IMR-90 (cell line): ENCODE data around the gene CD44. TPM values are rescaled to one million over a fixed set of nuclear protein-coding genes. Genes with fewer than 3 reads are reported as not detected.

ENCODE experiments used
- ATAC-seq: fragments of 200-7000 bp; cut with Tn5 transposase; 2 replicates; pipeline ENCODE4 v1.9.1; 2020; ENCODE audit warnings: low read depth, mild to moderate bottlenecking, moderate library complexity
- BruUV-seq: library from RNA; stranded (reverse); fragments of 400-500 nt; replicated peaks from 2 replicates; lab custom pipeline; 2021; lab: Mats Ljungman, UMichigan
- CTCF ChIA-PET: fragments of 300-600 bp; formaldehyde crosslinking; extraction: SDS; loops from one replicate; lab custom pipeline; 2021; ENCODE audit warnings: antibody characterized with exemption; lab: Yijun Ruan, JAX
- POLR2A ChIA-PET: fragments of 300-600 bp; sonication (Branson Sonifier 250); formaldehyde crosslinking; loops from one replicate; lab custom pipeline; 2022; ENCODE audit warnings: antibody characterized with exemption; ENCODE audit not compliant: unreplicated experiment; lab: Charles Lee
- DNase-seq: peaks from one replicate; pipeline ENCODE4 v3.0.0; 2013
- H2AFZ ChIP-seq: replicated peaks from 2 replicates; pipeline ENCODE3; 2013; ENCODE audit warnings: low read length, mild to moderate bottlenecking; ENCODE audit not compliant: poor library complexity
- H2AK5ac ChIP-seq: 2 replicates; pipeline ENCODE4 v1.6.1; 2013; ENCODE audit warnings: low read depth, low read length, inconsistent platforms
- H2AK9ac ChIP-seq: replicated peaks from 2 replicates; pipeline ENCODE3; 2013; ENCODE audit warnings: mild to moderate bottlenecking, low read depth, low read length, moderate library complexity; ENCODE audit not compliant: poor library complexity
- H2BK120ac ChIP-seq: 2 replicates; pipeline ENCODE4 v1.6.1; 2013; ENCODE audit warnings: low read depth, low read length, inconsistent platforms
- H2BK15ac ChIP-seq: 3 replicates; pipeline ENCODE4 v1.6.1; 2013; ENCODE audit warnings: low read depth, low read length, inconsistent platforms
- H2BK20ac ChIP-seq: 2 replicates; pipeline ENCODE4 v1.6.1; 2013; ENCODE audit warnings: low read depth, mild to moderate bottlenecking, inconsistent platforms, low read length, moderate library complexity
- H2BK5ac ChIP-seq: 2 replicates; pipeline ENCODE4 v1.6.1; 2013; ENCODE audit warnings: mild to moderate bottlenecking, low read depth, low read length, inconsistent platforms; ENCODE audit not compliant: poor library complexity, severe bottlenecking
- H3K14ac ChIP-seq: replicated peaks from 2 replicates; pipeline ENCODE4 v1.6.1; 2013; ENCODE audit warnings: low read depth, low read length, inconsistent platforms
- H3K18ac ChIP-seq: 2 replicates; pipeline ENCODE4 v1.6.1; 2013; ENCODE audit warnings: low read depth, low read length, control low read depth
- H3K23ac ChIP-seq: 2 replicates; pipeline ENCODE4 v1.6.1; 2013; ENCODE audit warnings: low read depth, low read length, inconsistent platforms
- H3K27ac ChIP-seq: 2 replicates; pipeline ENCODE4 v1.5.1; 2013; ENCODE audit warnings: mild to moderate bottlenecking, control low read depth, low read length; ENCODE audit not compliant: insufficient read depth
- H3K27me3 ChIP-seq: 2 replicates; pipeline ENCODE4 v1.6.1; 2013; ENCODE audit warnings: low read length; ENCODE audit not compliant: control insufficient read depth, insufficient read depth
- H3K36me3 ChIP-seq: 2 replicates; pipeline ENCODE4 v1.6.1; 2013; ENCODE audit warnings: low read length, mixed read lengths; ENCODE audit not compliant: control insufficient read depth, insufficient read depth
- H3K4ac ChIP-seq: 2 replicates; pipeline ENCODE4 v1.6.1; 2013; ENCODE audit warnings: low read depth, low read length, inconsistent platforms
- H3K4me1 ChIP-seq: 2 replicates; pipeline ENCODE4 v1.6.1; 2013; ENCODE audit warnings: low read length, mixed read lengths; ENCODE audit not compliant: control insufficient read depth, insufficient read depth
- H3K4me2 ChIP-seq: 2 replicates; pipeline ENCODE4 v1.6.1; 2013; ENCODE audit warnings: low read depth, mild to moderate bottlenecking, control low read depth, low read length, moderate library complexity
- H3K4me3 ChIP-seq: 2 replicates; pipeline ENCODE4 v1.5.1; 2013; ENCODE audit warnings: low read depth, mild to moderate bottlenecking, control low read depth, low read length, moderate library complexity; ENCODE audit not compliant: insufficient read depth
- H3K56ac ChIP-seq: 2 replicates; pipeline ENCODE4 v1.6.1; 2013; ENCODE audit warnings: low read length, inconsistent platforms; ENCODE audit not compliant: insufficient read depth; ENCODE audit errors: extremely low read depth
- H3K79me1 ChIP-seq, 2 experiments: 2 replicates each; pipeline ENCODE4 v1.6.1; 2013; ENCODE audit warnings: low read length in 2 of 2, inconsistent platforms in 1 of 2, low read depth in 1 of 2
- H3K9ac ChIP-seq: 2 replicates; pipeline ENCODE4 v1.6.1; 2013; ENCODE audit warnings: low read depth, low read length, control low read depth
- H3K9me1 ChIP-seq: 2 replicates; pipeline ENCODE4 v1.6.1; 2013; ENCODE audit warnings: low read length, inconsistent platforms; ENCODE audit not compliant: insufficient read depth
- H3K9me3 ChIP-seq: 2 replicates; pipeline ENCODE4 v1.6.1; 2013; ENCODE audit warnings: low read length; ENCODE audit not compliant: control insufficient read depth, insufficient read depth
- H4K20me1 ChIP-seq: 2 replicates; pipeline ENCODE4 v1.6.1; 2013; ENCODE audit warnings: low read length, inconsistent platforms; ENCODE audit not compliant: insufficient read depth
- H4K5ac ChIP-seq: 2 replicates; pipeline ENCODE4 v1.6.1; 2013; ENCODE audit warnings: mild to moderate bottlenecking, low read depth, low read length, control low read depth
- H4K8ac ChIP-seq, 2 experiments: 2 replicates each; pipeline ENCODE4 v1.6.1; 2013; ENCODE audit warnings: low read depth in 2 of 2, low read length in 2 of 2, control low read depth in 1 of 2, inconsistent platforms in 1 of 2
- H4K91ac ChIP-seq: 2 replicates; pipeline ENCODE4 v1.6.1; 2013; ENCODE audit warnings: low read depth, low read length, inconsistent platforms; ENCODE audit not compliant: insufficient read depth
- BHLHE40 ChIP-seq: fragments of 150-350 bp; IDR thresholded peaks from 2 replicates; pipeline ENCODE4 v1.6.1; 2016; ENCODE audit warnings: mild to moderate bottlenecking, low read depth, low read length
- CEBPB ChIP-seq: IDR thresholded peaks from 2 replicates; pipeline ENCODE4 v1.6.1; 2012; ENCODE audit warnings: low read depth, low read length, improper control_type of control experiment
- CHD1 ChIP-seq: IDR thresholded peaks from 2 replicates; pipeline ENCODE4 v1.6.1; 2012; ENCODE audit warnings: low read depth, low read length, improper control_type of control experiment
- ELK1 ChIP-seq: fragments of 150-350 bp; IDR thresholded peaks from 2 replicates; pipeline ENCODE4 v1.6.1; 2016; ENCODE audit warnings: low read depth, mild to moderate bottlenecking, low read length, moderate library complexity, borderline replicate concordance
- FOS ChIP-seq: fragments of 150-350 bp; IDR thresholded peaks from 2 replicates; pipeline ENCODE4 v1.6.1; 2016; ENCODE audit warnings: low read depth, low read length
- MAFK ChIP-seq: IDR thresholded peaks from 2 replicates; pipeline ENCODE4 v1.6.1; 2012; ENCODE audit warnings: low read depth, low read length, improper control_type of control experiment
- MAZ ChIP-seq: IDR thresholded peaks from 2 replicates; pipeline ENCODE4 v1.6.1; 2012; ENCODE audit warnings: low read depth, mild to moderate bottlenecking, low read length, improper control_type of control experiment, moderate library complexity, borderline replicate concordance
- POLR2A ChIP-seq: IDR thresholded peaks from 2 replicates; pipeline ENCODE4 v1.6.1; 2012; ENCODE audit warnings: mild to moderate bottlenecking, low read depth, low read length
- RAD21 ChIP-seq: IDR thresholded peaks from 2 replicates; pipeline ENCODE4 v1.6.1; 2012; ENCODE audit warnings: low read length, improper control_type of control experiment
- RCOR1 ChIP-seq: IDR thresholded peaks from 2 replicates; pipeline ENCODE4 v1.6.1; 2012; ENCODE audit warnings: mild to moderate bottlenecking, low read length, improper control_type of control experiment; ENCODE audit not compliant: insufficient replicate concordance
- SMC3 ChIP-seq: fragments of 150-350 bp; IDR thresholded peaks from 2 replicates; pipeline ENCODE4 v1.6.1; 2016; ENCODE audit warnings: low read depth, mild to moderate bottlenecking, antibody characterized with exemption, low read length, moderate library complexity
- USF2 ChIP-seq: fragments of 150-350 bp; IDR thresholded peaks from 2 replicates; pipeline ENCODE4 v1.6.1; 2017; ENCODE audit warnings: mild to moderate bottlenecking, antibody characterized with exemption, low read length, low read depth
- WGBS, 2 experiments: methylation state at CpG; one replicate each; pipeline versions ENCODE4 v1.1.5 to v1.1.7; 2013; ENCODE audit warnings: missing lambda C conversion rate in 2 of 2; ENCODE audit not compliant: insufficient read length in 1 of 2; ENCODE audit errors: extremely low coverage in 2 of 2; 5-methylcytosine and 5-hydroxymethylcytosine counted together
- dilution Hi-C: fragments of 300-500 bp; cut with HindIII; formaldehyde crosslinking; loops from one replicate; pipeline ENCODE4 v1.14.3; 2018; ENCODE audit warnings: low sequenced_read_pairs; ENCODE audit not compliant: unreplicated experiment
- in situ Hi-C: fragments of 300-500 bp; cut with MboI; formaldehyde crosslinking; loops from 3 replicates; pipeline ENCODE4 v1.14.3; 2019; ENCODE audit warnings: low sequenced_read_pairs, inconsistent platforms, mixed read lengths
- intact Hi-C: fragments of 100-400 bp; cut with micrococcal nuclease; formaldehyde crosslinking; loops from 2 replicates; pipeline ENCODE4 v1.10.0; 2022
- polyA plus RNA-seq, 3 experiments: library from polyadenylated mRNA; depleted of rRNA; stranded (reverse); fragments of >200 nt; gene quantifications; 2 replicates each; pipeline ENCODE4 v1.2.3, GENCODE V29; 2012; ENCODE audit warnings: low replicate concordance in 1 of 3
- total RNA-seq: library from RNA; depleted of rRNA; stranded (reverse); fragments of >200 nt; gene quantifications from 2 replicates; pipeline ENCODE4 v1.2.3, GENCODE V29; 2012

The CD44 gene
- total and polyA plus RNA-seq, 2 of the 4 experiments (the other 2 are of a cell fraction), result 357 to 947 TPM

- Histone ChIP-seq H3K4me1 (peaks cover 42% of the 10 kb centered on the region), H3K79me1 (peaks cover 0 to 89% of the 10 kb centered on the region in 2 experiments; a peak in 2 of 4 replicates), H2AFZ (no peak overlapping the region), H3K9me1 (peaks cover 53% of the 10 kb centered on the region), H3K4me2 (no peak overlapping the region; the same call in 1 of the 2 replicates), H2BK5ac (peak overlapping the region; percentile 62), H4K20me1 (peaks cover 99% of the 10 kb centered on the region), H2BK20ac (no peak overlapping the region), H4K5ac (peak overlapping the region; percentile 5; the same call in 1 of the 2 replicates), H2AK9ac (no peak overlapping the region), H3K18ac (0 out of 2 replicates have a peak overlapping the region, but pooled peaks have one; percentile 4), H2AK5ac (no peak overlapping the region), H3K9me3 (no peaks in the 10 kb centered on the region), H3K36me3 (peaks cover 41% of the 10 kb centered on the region), H2BK120ac (no peak overlapping the region; the same call in 1 of the 2 replicates), H3K9ac (no peak overlapping the region), H4K8ac (peak overlapping the region in 1 of 2 experiments; percentile 15; a peak in 1 of 4 replicates), H3K56ac (no peak overlapping the region), H3K27me3 (no peaks in the 10 kb centered on the region), H3K14ac (peak overlapping the region; percentile 49), H3K4ac (peak overlapping the region; percentile 31; the same call in 1 of the 2 replicates), H2BK15ac (0 out of 3 replicates have a peak overlapping the region, but pooled peaks have one; percentile 2), H3K4me3 (no peak overlapping the region), H3K27ac (peak overlapping the region; percentile 65; the same call in 1 of the 2 replicates), H3K23ac (peak overlapping the region; percentile 83), H4K91ac (no peak overlapping the region)
- intact Hi-C loops (loop anchor here (10.0 kb wide), 1 partner anchor 147 kb away; no protein-coding TSS in a partner anchor), in situ Hi-C loops (loop anchor here (25.0 kb wide), 1 partner anchor 571 kb away; no protein-coding TSS in a partner anchor), dilution Hi-C loops (no loop called here)
- 83% methylated on average over 1 of the region's 12 CpGs; no CpG with 5 or more reads in 1 of the 2 experiments for WGBS, 2 experiments
- ChIA-PET CTCF (no interaction called here), POLR2A (no interaction called here)
- TF ChIP-seq CHD1, result no peak
- no peak for TF ChIP-seq FOS
- TF ChIP-seq RAD21, result no peak
- TF ChIP-seq POLR2A, result no peak
- no peak for TF ChIP-seq MAFK
- TF ChIP-seq MAZ, result no peak
- TF ChIP-seq ELK1, result no peak
- TF ChIP-seq CEBPB, result no peak
- TF ChIP-seq SMC3, result no peak
- TF ChIP-seq BHLHE40, result no peak
- TF ChIP-seq RCOR1, result no peak
- no peak for TF ChIP-seq USF2
- no peak for DNase-seq
- BruUV-seq, result no TSS peak
- ATAC-seq, result no peak
Observed at GRCh38 chr11:35157814-35158700, 19.1 kb downstream of the CD44 start.
